Lower leg skin (tissue), 4 donors: ENCODE results near the gene PITPNC1. TPM values are rescaled to one million over a fixed set of nuclear protein-coding genes. Genes with fewer than 3 reads are reported as not detected.

Source experiments
- DNase-seq, 2 donors: peaks; one replicate each; pipeline ENCODE4 v3.0.0-alpha.2; 2019; ENCODE audit warnings: low spot score in 2 of 2
- H3K4me3 ChIP-seq: fragments of 200-600 bp; sonication (generic); 2 replicates; pipeline ENCODE4 v1.5.1; 2017; ENCODE audit warnings: mild to moderate bottlenecking, low read depth; ENCODE audit not compliant: poor library complexity, severe bottlenecking
- POLR2A ChIP-seq, 2 donors: fragments of 450-650 bp; IDR thresholded peaks; one replicate each; pipeline ENCODE4 v1.6.1; 2016 to 2017; ENCODE audit warnings: antibody characterized with exemption in 2 of 2, mild to moderate bottlenecking in 1 of 2, moderate library complexity in 1 of 2
- WGBS, 2 donors: methylation state at CpG; one replicate each; pipeline ENCODE4 v1.1.5; 2018; 5-methylcytosine and 5-hydroxymethylcytosine counted together
- intact Hi-C: fragments of 100-400 bp; cut with DNase I; formaldehyde crosslinking; loops from one replicate; pipeline ENCODE4 v1.15.0; 2023; ENCODE audit warnings: low total_unique reads
- total RNA-seq, 4 donors: library from RNA; depleted of rRNA; stranded (reverse); fragments of >200 nt; gene quantifications; one replicate each; pipeline ENCODE4 v1.1.0, GENCODE V29; 2016
- TF ChIP-seq, protein P1 (sequence below), 3 donors: fragments of 450-650 bp; IDR thresholded peaks; one replicate each; pipeline ENCODE4 v1.5.1; 2016; ENCODE audit warnings: antibody characterized with exemption in 3 of 3, mild to moderate bottlenecking in 3 of 3, moderate library complexity in 2 of 3

PITPNC1 gene
- total RNA-seq, 4 donors from 2014 or later, result 1.7 to 8.2 (median 4.6) TPM

GRCh38 chr17:67449845-67450755 is 73.0 kb downstream of the PITPNC1 start:
- no peak for TF ChIP-seq POLR2A (IDR thresholded peaks at IDR 0.05)
- TF ChIP-seq, protein P1, sequence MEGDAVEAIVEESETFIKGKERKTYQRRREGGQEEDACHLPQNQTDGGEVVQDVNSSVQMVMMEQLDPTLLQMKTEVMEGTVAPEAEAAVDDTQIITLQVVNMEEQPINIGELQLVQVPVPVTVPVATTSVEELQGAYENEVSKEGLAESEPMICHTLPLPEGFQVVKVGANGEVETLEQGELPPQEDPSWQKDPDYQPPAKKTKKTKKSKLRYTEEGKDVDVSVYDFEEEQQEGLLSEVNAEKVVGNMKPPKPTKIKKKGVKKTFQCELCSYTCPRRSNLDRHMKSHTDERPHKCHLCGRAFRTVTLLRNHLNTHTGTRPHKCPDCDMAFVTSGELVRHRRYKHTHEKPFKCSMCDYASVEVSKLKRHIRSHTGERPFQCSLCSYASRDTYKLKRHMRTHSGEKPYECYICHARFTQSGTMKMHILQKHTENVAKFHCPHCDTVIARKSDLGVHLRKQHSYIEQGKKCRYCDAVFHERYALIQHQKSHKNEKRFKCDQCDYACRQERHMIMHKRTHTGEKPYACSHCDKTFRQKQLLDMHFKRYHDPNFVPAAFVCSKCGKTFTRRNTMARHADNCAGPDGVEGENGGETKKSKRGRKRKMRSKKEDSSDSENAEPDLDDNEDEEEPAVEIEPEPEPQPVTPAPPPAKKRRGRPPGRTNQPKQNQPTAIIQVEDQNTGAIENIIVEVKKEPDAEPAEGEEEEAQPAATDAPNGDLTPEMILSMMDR (IDR thresholded peaks at IDR 0.05), result no peak
- intact Hi-C loops, result no loop called here
- 95 to 96% methylated on average over 16 of the region's 16 CpGs for WGBS, 2 donors

GRCh38 chr17:67452681-67453554 is 75.8 kb downstream of the PITPNC1 start:
- TF ChIP-seq, protein P1 (IDR thresholded peaks at IDR 0.05), result no peak
- TF ChIP-seq POLR2A (IDR thresholded peaks at IDR 0.05), result no peak
- 91% methylated on average over 10 of the region's 10 CpGs for WGBS, 2 donors
- no peak overlapping the region for H3K4me3 ChIP-seq
- intact Hi-C loops, result no loop called here
- DNase-seq, result peak in 1 of 2 donors; percentile 25

More at GRCh38 chr17:67449845-67450755, 73.0 kb downstream of the PITPNC1 start:
- DNase-seq, result no peak
- no peak overlapping the region for H3K4me3 ChIP-seq

GRCh38 chr17:67456103-67456502 is 79.0 kb downstream of the PITPNC1 start:
- intact Hi-C loops, result no loop called here
- DNase-seq, result no peak
- WGBS, 2 donors, result 55 to 59% methylated on average over 1 of the region's 1 CpG
- no peak overlapping the region for H3K4me3 ChIP-seq
- TF ChIP-seq, protein P1 (IDR thresholded peaks at IDR 0.05), result no peak
- no peak for TF ChIP-seq POLR2A (IDR thresholded peaks at IDR 0.05)

GRCh38 chr17:67456889-67457288 is 79.8 kb downstream of the PITPNC1 start:
- peak in 1 of 2 donors; percentile 21 for DNase-seq
- WGBS, 2 donors, result 93 to 99% methylated on average over 3 of the region's 3 CpGs
- intact Hi-C loops, result no loop called here
- H3K4me3 ChIP-seq, result no peak overlapping the region
- TF ChIP-seq, protein P1 (IDR thresholded peaks at IDR 0.05), result no peak
- TF ChIP-seq POLR2A (IDR thresholded peaks at IDR 0.05), result no peak

DNA sequence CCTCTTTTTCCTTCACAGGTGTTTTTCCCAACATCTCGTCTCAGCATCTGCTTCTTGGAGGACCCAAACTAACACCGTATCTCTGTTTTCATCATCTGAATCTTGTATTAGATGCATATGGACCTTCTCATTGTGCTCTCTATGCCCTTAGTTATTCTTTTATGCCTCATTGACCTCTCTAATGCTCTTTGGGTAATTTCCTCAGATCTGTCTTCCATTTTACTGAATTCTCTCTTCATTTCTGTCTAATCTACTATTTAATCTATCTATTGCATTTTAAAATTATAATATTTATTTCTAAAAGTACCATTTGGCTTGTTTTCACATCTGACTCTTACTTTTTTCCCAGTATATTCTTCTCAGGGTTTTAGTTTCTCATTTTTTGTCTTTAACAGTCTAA is 81.1 kb downstream of the PITPNC1 start:
- 96 to 97% methylated on average over 2 of the region's 2 CpGs for WGBS, 2 donors
- intact Hi-C loops, result no loop called here
- TF ChIP-seq POLR2A (IDR thresholded peaks at IDR 0.05), result no peak
- TF ChIP-seq, protein P1 (IDR thresholded peaks at IDR 0.05), result no peak
- no peak overlapping the region for H3K4me3 ChIP-seq
- DNase-seq, result no peak
